ENCODE results near the gene ADH4.

Gene ADH4

GRCh38 chr4:99078931-99079624 lies 65.0 kb downstream of the ADH4 start:
- FAIRE-seq = no peak

- FAIRE-seq = no peak
These were observed 65.8 kb downstream of the ADH4 start for GRCh38 chr4:99078336-99078735.

- FAIRE-seq = no peak
These were observed 66.9 kb downstream of the ADH4 start for GRCh38 chr4:99077177-99077576.

DNA sequence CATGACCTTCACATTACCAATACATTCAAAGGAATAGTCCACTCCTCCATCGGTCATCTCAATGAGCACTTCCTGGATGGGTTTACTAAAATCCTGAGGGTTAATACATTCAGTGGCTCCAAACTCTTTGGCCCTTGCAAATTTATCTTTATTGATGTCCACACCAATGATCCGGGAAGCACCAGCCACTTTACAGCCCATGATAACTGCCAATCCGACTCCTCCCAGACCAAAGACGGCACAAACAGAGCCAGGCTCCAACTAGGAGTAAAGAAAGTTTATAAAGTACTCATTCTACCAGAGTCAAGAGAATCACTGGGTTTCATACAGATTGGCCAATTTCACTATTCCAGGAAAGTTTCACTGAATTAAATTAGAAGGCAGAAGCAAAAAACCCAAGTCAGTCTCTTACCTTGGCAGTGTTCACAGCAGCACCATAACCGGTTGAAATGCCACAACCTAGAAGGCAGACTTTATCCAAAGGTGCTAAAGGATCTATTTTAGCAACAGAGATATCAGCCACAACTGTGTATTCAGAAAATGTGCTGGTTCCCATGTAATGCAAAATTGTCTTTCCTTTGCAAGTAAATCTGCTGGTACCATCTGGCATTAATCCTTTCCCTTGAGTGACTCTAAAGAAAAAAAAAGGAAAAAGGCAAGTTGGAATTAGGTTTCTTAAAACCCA lies 67.7 kb downstream of the ADH4 start:
- FAIRE-seq = no peak

GRCh38 chr4:99074816-99075215 lies 69.3 kb downstream of the ADH4 start:
- no peak for FAIRE-seq
